Activated CD8-positive, alpha-beta memory T cell treated with anti-CD3 and anti-CD28 coated beads, Interleukin-2, amount 50 U/mL, for 1 hour (primary cell): ENCODE data around the gene RPAP2.

Experiments
- DNase-seq: peaks from one replicate; pipeline ENCODE4 v3.0.0-alpha.2; 2020; ENCODE audit errors: extremely low read depth

The RPAP2 gene

GRCh38 chr1:92447033-92447681, 148.3 kb downstream of the RPAP2 start:
- DNase-seq = no peak

GRCh38 chr1:92447976-92448375, 149.1 kb downstream of the RPAP2 start:
- DNase-seq = no peak
